ENCODE measurements around the gene SYPL1.

Gene SYPL1

DNA sequence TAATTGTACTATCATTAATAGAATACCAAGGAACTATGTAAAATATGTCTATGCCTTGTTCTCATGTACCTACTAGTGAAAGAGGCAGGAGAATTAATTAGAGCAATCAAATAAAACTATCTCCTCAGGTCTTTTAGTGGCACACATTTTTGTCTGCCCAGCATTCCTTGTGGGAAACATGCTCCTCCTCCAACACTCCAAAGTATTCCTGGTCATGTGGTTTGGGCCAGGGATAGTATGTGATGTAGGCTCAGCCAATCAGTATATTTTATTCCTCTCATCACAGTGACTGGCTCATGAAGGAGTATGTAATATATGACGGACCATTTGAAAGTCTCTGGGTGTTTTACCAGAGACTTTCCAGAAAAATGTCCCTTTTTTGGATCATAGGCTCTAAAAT is 16.7 kb upstream of the SYPL1 start:
- DNase-seq (ENCODE audit: extremely low read depth, low read depth): no peak
- TF ChIP-seq, protein P1, sequence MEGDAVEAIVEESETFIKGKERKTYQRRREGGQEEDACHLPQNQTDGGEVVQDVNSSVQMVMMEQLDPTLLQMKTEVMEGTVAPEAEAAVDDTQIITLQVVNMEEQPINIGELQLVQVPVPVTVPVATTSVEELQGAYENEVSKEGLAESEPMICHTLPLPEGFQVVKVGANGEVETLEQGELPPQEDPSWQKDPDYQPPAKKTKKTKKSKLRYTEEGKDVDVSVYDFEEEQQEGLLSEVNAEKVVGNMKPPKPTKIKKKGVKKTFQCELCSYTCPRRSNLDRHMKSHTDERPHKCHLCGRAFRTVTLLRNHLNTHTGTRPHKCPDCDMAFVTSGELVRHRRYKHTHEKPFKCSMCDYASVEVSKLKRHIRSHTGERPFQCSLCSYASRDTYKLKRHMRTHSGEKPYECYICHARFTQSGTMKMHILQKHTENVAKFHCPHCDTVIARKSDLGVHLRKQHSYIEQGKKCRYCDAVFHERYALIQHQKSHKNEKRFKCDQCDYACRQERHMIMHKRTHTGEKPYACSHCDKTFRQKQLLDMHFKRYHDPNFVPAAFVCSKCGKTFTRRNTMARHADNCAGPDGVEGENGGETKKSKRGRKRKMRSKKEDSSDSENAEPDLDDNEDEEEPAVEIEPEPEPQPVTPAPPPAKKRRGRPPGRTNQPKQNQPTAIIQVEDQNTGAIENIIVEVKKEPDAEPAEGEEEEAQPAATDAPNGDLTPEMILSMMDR (IDR thresholded peaks at IDR 0.05; ENCODE audit: low read depth, low read length): no peak

DNA sequence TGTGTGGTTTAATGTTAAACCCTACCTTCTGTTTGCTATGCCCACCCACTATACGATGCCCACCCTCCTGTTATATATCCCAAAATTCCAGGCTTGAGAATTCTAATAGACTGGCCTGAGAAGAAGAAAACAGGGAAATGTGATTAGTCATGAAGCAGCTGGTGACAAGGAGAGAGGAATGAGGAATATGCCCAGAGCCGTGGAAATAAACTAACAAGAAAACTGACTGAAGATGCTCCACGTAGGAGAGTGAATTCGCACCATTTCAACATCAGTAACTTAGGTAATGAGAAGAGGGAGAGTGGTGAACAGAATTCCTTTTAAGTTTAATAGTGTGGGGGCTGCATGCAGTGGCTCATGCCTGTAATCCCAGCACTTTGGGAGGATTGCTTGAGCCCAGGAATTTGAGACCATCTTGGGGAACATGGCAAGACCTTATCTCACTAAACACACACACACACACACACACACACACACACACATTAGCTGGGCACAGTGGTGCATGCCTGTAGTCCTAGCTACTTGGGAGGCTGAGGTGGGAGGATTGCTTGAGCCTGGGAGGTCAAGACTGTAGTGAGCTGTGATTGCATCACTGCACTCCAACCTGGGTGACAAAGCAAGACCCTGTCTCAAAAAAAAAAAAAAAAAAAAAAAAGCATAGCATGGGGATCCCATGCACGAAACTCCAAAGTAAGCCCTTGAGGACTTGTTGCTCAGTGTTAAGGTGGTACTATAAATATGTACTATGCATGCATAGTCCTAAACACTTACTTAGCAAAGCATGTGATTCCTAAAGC is 16.1 kb upstream of the SYPL1 start:
- TF ChIP-seq, protein P1 (IDR thresholded peaks at IDR 0.05; ENCODE audit: low read depth, low read length): no peak

DNA sequence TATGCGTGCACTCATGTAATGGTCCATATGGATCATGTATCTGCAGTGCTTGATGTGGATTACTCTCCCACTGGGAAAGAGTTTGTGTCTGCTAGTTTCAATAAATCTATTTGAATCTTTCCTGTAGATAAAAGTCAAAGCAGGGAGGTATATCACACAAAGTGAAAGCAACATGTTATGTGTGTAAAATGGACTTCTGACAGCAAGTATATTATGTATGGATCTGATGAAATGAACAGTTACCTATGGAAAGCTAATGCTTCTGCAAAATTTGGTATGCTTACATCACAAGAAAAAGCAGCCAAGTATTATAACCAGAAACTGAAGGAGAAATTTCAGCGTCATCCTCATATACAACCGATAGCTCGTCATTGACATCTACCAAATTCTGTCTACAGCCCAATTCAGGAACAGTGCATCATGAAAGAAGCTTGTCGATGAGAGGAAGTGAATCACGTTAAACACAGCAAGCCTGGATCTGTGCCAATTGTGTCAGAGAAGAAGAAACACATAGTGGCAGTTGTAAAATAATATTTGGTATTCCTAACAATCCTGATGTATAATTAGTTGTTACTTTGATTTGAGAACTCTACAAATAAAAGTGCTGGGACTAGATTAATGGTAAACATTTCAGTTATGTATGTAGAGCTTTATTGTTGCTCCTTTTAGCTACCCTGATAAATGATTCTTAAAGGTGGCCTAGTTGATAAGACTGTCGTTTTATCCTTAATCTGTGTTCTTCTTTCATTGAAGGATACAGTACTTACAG is 14.2 kb upstream of the SYPL1 start:
- no peak for DNase-seq (ENCODE audit: extremely low read depth, low read depth)
- TF ChIP-seq, protein P1 (IDR thresholded peaks at IDR 0.05; ENCODE audit: low read depth, low read length): no peak

More for the DNA sequence above, 16.1 kb upstream of the SYPL1 start:
- DNase-seq (ENCODE audit: extremely low read depth, low read depth): no peak

DNA sequence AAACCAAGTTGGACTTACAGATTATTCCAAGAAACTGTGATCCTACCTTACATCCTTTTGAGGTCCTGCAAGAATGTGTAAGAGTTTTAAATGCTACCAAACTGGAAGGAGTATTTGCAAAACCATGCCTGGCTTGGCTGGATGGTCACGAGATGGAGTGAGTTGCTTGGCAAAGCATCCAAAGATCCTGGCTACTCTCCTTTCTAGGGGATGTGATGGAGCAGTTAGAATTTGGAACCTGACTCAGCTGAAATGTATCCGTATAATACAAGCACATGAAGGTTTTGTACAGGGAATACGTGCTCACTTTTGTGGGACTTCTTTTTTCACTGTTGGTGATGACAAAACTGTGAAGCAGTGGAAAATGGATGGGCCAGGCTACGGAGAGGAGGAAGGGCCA is 13.3 kb upstream of the SYPL1 start:
- DNase-seq (ENCODE audit: extremely low read depth, low read depth): no peak
- TF ChIP-seq, protein P1 (IDR thresholded peaks at IDR 0.05; ENCODE audit: low read depth, low read length): no peak

DNA sequence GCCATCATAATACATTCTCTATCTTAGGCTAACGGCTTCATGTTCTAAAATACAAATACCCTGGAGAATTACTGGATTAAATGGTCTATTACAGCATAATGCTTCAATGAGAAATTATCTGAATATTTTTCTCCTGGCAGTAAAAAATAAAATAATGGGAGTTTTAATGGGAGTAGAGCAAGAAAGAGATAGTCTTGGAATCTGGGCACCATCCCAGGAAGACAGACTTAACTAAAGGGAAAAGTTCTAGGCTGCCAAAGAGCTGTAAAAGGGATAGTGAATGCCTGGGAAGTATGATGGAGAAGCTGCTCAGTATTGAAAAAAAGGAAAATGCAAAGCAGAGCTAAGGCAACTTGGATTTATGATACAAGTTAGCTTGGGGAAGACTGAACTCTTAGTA is 12.1 kb upstream of the SYPL1 start:
- DNase-seq (ENCODE audit: extremely low read depth, low read depth): no peak
- TF ChIP-seq, protein P1 (IDR thresholded peaks at IDR 0.05; ENCODE audit: low read depth, low read length): no peak

DNA sequence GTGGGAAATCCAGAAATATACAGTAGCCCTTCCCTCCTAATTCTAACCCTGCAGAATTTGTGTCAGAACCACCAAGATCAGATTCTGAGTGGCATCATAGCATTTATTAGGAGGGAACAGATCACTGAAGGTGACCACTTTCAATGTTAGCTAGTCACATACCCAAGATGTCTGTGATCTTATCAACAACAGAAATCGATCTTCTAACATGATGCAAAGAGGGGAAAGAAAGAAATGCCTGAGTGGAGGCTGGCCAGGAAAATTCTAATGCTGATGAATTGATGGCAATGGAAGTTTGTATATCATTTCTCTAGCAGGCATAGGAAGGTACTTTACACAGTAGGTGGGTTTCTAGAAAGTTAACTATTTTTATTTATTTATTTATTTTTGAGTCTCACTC is 10.6 kb upstream of the SYPL1 start:
- no peak for DNase-seq (ENCODE audit: extremely low read depth, low read depth)
- TF ChIP-seq, protein P1 (IDR thresholded peaks at IDR 0.05; ENCODE audit: low read depth, low read length): no peak

DNA sequence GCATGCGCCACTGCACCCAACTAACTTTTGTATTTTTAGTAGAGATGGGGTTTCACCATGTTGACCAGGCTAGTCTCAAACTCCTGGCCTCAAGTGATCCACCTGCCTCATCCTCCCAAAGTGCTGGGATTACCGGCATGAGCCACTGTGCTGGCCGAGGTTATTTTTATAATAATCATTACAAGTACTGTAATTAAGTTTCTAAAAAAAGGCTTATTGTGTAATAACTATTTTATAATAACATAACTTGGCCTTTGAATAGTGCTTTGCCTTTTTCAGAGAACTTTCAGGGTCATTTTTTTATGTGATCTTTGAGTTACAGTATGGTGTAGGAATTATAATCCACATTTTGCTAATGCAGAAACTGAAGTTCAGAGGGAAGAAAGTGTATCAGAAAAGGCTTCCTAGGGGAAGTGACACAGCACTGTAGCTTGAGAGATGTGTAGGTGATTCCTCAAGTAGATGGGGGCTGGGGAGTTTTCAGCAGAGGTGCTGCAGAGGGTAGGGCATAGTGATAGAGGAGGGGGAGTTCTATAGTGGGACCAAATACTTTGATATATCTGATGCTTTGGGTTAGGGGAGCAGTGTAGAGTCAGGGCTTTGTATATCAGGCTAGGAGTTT is 9.2 kb upstream of the SYPL1 start:
- no peak for DNase-seq (ENCODE audit: extremely low read depth, low read depth)
- TF ChIP-seq, protein P1 (IDR thresholded peaks at IDR 0.05; ENCODE audit: low read depth, low read length): no peak

Data from AG09319 (cell line).